Measurements from ENCODE around the gene ST13.

Gene ST13

DNA sequence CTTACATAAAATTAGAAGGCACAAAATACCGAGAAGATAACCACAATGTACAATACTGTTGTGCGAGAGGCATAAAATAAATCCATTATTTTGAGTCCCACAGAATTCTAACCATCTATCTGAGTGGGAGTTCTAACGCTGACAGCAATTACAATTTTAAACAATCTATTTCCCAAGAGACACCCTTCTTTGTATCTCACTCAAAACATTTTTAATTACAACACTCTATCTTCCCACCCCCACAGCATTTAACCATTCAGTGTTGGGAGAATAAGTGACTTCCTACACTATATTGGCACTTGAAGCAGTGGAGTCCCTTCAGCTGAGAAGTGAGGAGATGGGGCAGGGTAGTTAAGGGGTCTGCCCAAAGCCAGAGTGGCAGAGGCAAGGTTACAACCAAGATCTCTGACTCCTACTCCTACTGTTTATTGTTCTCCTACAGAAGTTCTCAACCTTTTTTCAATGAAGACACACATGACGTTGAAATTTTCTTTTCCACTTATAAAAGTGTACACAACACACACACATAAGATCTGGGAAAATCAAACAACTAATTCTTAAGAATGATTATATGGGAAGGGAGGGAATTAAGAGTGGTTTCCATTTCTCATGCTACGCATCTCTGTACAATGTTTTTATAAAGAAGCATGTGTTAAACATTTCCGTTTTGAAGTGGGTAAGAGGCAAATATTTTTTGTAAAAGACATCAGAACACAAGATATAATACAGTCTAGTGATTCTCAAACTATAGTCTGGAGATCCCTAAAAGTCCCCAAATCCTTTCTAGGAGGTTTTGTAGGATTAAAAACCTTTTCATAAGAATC, 48.2 kb downstream of the ST13 start:
- H3K36me3 ChIP-seq (ENCODE audit: control insufficient read depth, insufficient read depth, low read length): 0 out of 2 replicates have a peak, but pooled peaks cover 2% of the 10 kb centered on the region
- TF ChIP-seq, protein P1, sequence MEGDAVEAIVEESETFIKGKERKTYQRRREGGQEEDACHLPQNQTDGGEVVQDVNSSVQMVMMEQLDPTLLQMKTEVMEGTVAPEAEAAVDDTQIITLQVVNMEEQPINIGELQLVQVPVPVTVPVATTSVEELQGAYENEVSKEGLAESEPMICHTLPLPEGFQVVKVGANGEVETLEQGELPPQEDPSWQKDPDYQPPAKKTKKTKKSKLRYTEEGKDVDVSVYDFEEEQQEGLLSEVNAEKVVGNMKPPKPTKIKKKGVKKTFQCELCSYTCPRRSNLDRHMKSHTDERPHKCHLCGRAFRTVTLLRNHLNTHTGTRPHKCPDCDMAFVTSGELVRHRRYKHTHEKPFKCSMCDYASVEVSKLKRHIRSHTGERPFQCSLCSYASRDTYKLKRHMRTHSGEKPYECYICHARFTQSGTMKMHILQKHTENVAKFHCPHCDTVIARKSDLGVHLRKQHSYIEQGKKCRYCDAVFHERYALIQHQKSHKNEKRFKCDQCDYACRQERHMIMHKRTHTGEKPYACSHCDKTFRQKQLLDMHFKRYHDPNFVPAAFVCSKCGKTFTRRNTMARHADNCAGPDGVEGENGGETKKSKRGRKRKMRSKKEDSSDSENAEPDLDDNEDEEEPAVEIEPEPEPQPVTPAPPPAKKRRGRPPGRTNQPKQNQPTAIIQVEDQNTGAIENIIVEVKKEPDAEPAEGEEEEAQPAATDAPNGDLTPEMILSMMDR (IDR thresholded peaks at IDR 0.05; ENCODE audit: insufficient read depth, low read length, poor library complexity, severe bottlenecking): no peak
- H3K27me3 ChIP-seq (replicated peaks; ENCODE audit: control insufficient read depth, insufficient read depth, low read length): no peaks in the 10 kb centered on the region
- no peak for DNase-seq (ENCODE audit: extremely low read depth, insufficient read length)
- H3K4me3 ChIP-seq (replicated peaks; ENCODE audit: low read depth, low read length): no peak overlapping the region

DNA sequence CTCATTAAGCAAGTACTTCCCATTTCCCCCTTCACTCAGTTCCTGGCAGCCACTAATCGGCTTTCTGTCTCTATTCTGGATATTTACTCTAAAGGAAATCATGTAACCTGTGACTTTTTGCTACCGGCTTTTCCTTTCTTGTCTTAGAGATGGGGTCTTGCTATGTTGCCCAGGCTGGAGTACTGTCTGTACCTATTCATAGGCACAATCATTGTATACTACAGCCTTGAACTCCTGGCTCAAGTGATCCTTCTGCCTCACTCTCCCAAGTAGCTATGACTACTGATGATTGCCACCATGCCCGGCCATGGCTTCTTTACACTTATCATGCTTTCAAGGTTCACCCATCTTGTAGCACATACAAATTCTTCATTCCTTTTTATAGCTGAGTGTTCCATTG, 49.7 kb downstream of the ST13 start:
- H3K36me3 ChIP-seq (ENCODE audit: control insufficient read depth, insufficient read depth, low read length): peaks cover 2% of the 10 kb centered on the region; the same call in 1 of the 2 replicates
- no peak for DNase-seq (ENCODE audit: extremely low read depth, insufficient read length)
- no peaks in the 10 kb centered on the region for H3K27me3 ChIP-seq (replicated peaks; ENCODE audit: control insufficient read depth, insufficient read depth, low read length)
- TF ChIP-seq, protein P1 (IDR thresholded peaks at IDR 0.05; ENCODE audit: insufficient read depth, low read length, poor library complexity, severe bottlenecking): no peak
- H3K4me3 ChIP-seq (replicated peaks; ENCODE audit: low read depth, low read length): no peak overlapping the region

DNA sequence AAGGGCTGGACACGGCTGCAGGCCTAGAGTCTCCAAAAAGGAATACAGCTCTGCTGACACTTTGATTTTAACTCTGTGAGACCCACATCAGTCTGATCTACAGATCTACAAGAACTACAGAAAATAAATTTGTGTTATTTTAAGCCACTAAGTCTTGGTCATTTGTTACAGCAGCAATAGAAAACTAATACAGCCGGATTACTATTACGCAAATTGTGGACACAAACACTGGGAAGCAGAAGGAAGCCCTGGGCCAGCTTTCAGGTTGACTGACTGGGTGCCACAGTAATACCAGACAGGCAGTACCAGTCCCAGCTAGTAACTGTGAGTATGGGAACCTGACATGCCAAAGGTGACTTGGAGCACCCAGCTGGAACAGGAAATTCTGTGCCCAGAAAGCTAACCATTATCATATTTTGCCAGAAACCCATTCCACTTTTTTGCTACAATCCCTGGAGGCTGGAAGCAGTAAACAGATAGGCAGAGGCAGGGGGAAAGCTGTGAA, 50.7 kb downstream of the ST13 start:
- no peaks in the 10 kb centered on the region; the same call in 1 of the 2 replicates for H3K36me3 ChIP-seq (ENCODE audit: control insufficient read depth, insufficient read depth, low read length)
- no peak for DNase-seq (ENCODE audit: extremely low read depth, insufficient read length)
- no peak overlapping the region for H3K4me3 ChIP-seq (replicated peaks; ENCODE audit: low read depth, low read length)
- TF ChIP-seq, protein P1 (IDR thresholded peaks at IDR 0.05; ENCODE audit: insufficient read depth, low read length, poor library complexity, severe bottlenecking): no peak
- H3K27me3 ChIP-seq (replicated peaks; ENCODE audit: control insufficient read depth, insufficient read depth, low read length): no peaks in the 10 kb centered on the region

DNA sequence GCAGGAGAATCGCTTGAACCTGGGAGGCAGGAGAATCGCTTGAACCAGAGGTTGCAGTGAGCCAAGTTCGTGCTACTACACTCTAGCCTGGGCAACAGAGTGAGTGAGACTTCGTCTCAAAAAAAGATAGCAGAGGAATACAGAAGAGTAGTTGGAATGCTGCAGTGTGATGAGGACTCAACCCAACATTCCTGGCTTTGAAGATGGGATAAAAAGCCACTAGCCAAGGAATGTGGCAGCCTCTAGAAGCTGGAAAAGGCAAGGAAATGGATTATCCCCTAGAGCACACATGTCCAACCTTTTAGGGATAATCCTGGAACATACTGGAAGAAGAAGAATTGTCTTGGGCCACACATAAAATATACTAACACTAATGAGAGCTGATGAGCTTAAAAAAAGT, 51.2 kb downstream of the ST13 start:
- TF ChIP-seq, protein P1 (IDR thresholded peaks at IDR 0.05; ENCODE audit: insufficient read depth, low read length, poor library complexity, severe bottlenecking): no peak
- Histone ChIP-seq H3K36me3 (ENCODE audit: control insufficient read depth, insufficient read depth, low read length) (no peaks in the 10 kb centered on the region; the same call in 1 of the 2 replicates), H3K4me3 (replicated peaks; ENCODE audit: low read depth, low read length) (no peak overlapping the region), H3K27me3 (replicated peaks; ENCODE audit: control insufficient read depth, insufficient read depth, low read length) (no peaks in the 10 kb centered on the region)
- DNase-seq (ENCODE audit: extremely low read depth, insufficient read length): no peak

DNA sequence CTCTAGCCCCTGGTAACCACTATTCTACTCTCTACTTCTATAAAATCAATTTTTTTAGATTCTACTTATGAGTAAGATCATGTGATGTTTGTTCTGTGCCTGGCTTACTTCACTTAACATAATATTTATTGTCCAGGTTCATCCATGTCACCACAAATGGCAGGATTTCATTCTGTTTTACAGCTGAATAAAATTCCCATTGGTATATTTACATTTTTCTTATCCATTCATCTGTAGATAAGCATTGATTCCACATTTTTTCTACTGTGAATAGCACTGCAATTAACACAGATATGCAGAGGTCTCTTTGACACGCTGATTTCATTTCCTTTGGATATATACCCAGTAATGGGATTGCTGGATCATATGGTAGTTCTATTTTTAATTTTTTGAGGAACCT, 53.1 kb downstream of the ST13 start:
- no peak for DNase-seq (ENCODE audit: extremely low read depth, insufficient read length)
- Histone ChIP-seq H3K4me3 (replicated peaks; ENCODE audit: low read depth, low read length) (no peak overlapping the region), H3K27me3 (replicated peaks; ENCODE audit: control insufficient read depth, insufficient read depth, low read length) (no peaks in the 10 kb centered on the region), H3K36me3 (ENCODE audit: control insufficient read depth, insufficient read depth, low read length) (no peaks in the 10 kb centered on the region; the same call in none of the 2 replicates)
- TF ChIP-seq, protein P1 (IDR thresholded peaks at IDR 0.05; ENCODE audit: insufficient read depth, low read length, poor library complexity, severe bottlenecking): no peak
